NCI-H69 (cell line): ENCODE measurements around the gene SH3BGRL2.
A peak's percentile ranks its signal among the peaks of the same experiment; 100 is the strongest.
"Not testable (repeated sequence)": the region's sequence is repeated elsewhere in the genome, so short reads cannot be mapped to it uniquely, and the experiment has no call there.

ENCODE experiments used
- DNase-seq: peaks from one replicate; lab custom pipeline; 2025; lab: John Stamatoyannopoulos, UW

SH3BGRL2 gene

DNA sequence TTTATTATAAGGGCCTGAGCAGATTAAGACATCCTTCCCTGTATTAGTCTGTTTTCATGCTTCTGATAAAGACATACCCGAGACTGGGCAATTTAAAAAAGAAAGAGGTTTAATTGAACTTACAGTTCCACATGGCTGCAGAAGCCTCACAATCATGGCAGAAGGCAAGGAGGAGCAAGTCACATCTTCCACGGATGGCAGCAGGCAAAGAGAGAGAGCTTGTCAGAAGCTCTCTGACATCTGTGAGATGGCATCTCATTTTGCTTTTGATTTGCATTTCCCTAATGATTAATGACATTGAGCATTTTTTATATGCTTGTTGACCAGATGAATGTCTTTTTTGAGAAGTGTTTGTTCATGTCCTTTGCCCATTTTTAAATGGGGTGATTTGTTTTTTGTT is 114.2 kb downstream of the SH3BGRL2 start:
- DNase-seq: not testable (repeated sequence)

DNA sequence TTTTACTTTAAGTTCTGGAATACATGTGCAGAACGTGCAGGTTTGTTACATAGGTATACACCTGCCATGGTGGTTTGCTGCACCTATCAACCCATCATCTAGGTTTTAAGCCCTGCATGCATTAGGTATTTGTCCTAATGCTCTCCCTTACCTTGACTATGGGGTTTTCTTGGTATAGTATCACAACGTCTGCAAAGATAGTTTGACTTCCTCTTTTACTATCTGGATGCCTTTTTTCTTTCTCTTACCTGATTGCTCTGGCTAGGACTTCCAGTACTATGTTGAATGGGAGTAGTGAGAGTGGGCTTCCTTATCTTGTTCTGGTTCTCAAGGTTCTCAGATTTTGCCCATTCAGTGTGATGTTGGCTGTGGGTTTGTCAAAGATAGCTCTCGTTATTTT is 115.2 kb downstream of the SH3BGRL2 start:
- not testable (repeated sequence) for DNase-seq

DNA sequence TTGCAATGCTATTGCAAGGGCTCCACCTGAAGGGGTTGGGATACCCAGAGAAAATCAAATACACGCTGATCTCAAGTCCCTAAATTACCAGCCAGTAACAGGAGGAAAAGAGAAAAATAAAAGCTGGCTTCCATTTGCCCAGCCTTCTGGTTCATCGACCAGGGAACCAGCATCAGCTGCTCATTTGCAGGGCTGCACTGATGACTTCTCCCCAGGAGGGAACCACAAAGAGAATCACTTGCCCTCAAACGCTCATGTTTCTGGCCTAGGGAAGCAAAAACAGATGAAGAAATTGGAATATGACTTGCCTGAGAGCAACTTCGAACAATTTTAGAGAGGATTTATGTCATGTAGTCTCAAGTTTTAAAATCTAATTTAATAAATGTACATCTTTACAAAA is 119.7 kb downstream of the SH3BGRL2 start:
- peak; percentile 86 for DNase-seq
